Mucosa of gallbladder (tissue), 1 donor: ENCODE measurements around the gene NLRC4. TPM values are rescaled to one million over a fixed set of nuclear protein-coding genes. Genes with fewer than 3 reads are reported as not detected.
"Not testable (repeated sequence)": the region's sequence is repeated elsewhere in the genome, so short reads cannot be mapped to it uniquely, and the experiment has no call there.

Experiments
- DNase-seq: peaks from one replicate; pipeline ENCODE4 v3.0.0-alpha.2; 2020; ENCODE audit warnings: low spot score
- total RNA-seq: library from RNA; stranded (reverse); gene quantifications from one replicate; pipeline ENCODE4 v1.2.1, GENCODE V29; 2021
- donor health status: DM: no; HTN: no; CAD: no.

The NLRC4 gene
- total RNA-seq, 1 donor from 2014 or later = 1.9 TPM

DNA sequence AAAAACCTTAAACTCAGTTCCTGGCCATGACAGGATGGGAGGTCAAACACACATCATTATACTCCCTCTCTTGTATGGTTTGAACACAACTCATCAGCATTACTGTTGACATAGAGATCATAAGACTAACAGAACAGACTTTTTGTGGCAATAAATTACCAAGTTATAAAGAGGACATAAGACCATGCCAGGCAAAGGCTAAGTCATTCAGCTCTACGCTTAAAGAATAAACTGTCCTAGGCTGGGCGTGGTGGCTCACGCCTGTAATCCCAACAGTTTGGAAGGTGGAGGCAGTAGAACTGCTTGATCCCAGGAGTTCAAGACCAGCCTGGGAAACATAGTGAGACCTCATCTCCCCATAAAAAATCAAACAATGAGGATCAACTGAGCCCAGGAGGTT lies 16.4 kb downstream of the NLRC4 start:
- no peak for DNase-seq

DNA sequence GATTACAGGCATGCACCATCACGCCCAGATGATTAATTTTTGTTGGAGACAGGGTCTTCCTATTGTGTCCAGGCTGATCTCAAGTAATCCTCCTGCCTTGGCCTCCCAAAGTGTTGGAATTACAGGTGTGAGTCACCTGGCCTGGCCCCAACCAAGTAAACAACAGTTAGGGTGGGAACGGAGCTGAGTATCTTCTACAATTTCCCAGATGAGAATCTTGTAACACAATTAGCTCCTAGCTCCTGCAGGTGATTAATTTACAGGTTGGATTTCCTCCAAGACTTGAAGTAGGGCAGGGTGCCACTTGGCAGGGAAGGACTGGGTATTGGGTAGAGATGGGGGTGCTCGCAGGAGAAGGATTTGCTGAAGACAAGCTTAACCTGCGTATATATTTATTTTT lies 17.8 kb downstream of the NLRC4 start:
- peak; percentile 40 for DNase-seq

DNA sequence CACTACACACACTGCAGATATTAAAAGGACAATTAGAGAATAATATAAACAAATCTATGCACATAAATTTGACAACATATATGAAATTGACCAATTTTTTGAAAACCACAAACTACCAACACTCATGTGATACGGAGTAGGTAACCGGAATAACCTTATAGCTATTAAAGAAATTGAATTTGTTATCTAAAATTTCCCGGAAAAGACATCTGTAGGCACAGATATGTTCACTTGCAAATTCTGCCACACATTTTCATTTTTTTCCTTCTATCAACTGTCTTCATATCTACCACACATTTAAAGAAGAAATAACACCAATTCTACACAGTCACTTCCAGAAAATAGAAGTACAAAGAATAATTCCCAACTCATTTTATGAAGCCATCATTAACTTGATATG lies 22.4 kb downstream of the NLRC4 start:
- no peak for DNase-seq

DNA sequence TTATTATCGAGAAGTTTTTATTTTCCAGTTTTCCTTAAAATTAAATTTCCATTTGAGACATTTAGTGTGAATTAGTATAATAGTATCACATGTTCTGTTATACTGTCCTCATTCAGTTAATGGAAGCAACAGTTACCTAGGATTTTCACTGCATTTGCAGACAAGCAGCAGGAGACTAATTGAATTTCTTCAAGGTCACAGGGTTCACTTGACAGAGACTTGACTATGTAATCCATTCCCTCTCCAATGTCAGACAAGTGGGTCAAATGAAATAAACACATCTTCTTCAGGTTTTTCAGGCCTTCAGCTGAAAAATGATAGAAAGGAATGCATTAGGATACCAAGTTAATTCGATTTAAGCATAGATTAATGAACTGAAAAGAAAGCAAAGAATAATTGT lies 26.7 kb downstream of the NLRC4 start:
- DNase-seq = no peak

DNA sequence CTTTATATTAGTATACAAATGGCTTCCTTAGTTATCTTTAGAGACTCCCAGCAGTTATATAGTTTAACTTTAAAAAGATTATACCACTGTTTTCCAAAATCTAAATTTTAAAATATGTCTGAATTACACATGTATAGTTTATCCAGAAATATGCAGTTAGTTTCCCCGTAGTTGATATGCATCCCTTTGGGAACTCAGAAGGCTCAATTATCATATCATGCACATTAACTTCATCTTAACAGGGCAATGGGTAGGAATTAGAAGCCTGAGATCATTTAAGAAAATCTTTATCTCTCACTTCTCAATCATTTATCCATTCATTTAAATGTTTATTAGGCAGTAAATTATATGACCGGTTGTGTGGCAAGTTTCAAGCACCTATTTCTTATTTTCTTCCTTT lies 27.2 kb downstream of the NLRC4 start:
- no peak for DNase-seq

DNA sequence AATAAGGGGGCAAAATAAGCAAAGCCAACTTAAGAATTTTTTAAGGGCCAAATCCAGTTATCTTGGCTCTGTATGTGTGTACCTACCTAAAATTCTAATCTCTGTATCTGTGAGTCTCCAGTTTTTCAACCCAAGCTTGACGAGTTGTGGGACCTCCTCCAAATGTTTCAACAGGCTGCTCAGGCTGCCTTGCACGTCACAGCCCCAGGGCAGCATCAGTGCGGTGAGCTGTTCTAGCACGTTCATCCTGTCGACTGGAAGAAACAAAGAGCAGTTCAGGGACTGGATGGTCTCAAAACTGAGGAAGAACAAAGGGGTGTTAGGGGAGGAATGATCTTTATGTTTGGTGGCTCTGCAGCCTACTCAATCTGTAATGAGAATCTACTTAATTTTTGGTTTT lies 29.4 kb downstream of the NLRC4 start:
- DNase-seq = no peak

DNA sequence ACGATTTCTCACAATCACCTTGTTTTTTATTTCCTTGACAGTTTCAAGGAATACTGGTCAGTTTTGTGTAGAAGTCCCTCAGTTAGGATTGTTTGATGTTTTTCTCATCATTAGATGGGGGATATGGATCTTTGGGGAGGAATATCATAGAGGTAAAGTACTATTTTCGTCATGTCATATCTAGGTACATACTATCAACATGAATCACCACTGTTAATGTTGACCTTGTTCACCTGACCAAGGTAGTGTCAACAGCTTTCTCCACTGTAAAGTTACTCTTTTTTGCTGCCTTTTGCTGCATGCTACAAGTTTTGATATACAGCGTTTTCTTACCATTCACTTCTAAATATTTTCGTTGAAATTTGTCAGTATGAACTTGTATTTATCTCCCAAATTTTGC lies 32.7 kb downstream of the NLRC4 start:
- no peak for DNase-seq

DNA sequence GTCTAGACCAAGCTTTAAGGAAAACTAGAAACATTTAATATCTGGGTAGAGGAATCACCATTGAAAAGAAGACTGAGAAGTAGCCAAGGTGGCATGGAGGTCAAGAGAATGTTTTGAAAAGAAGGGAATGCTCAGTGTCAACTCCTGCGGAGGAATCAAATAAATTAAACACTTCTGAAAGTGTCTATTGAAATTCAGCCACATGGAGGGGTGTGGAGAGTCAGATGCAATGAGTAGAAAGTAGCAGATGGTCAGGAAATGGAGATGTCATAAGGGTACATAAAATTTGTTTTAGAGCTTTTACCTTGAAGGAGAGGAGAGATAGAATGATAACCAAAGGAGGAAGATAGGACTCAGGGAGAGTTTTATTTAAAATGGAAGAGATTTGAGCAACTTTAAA lies 35.1 kb downstream of the NLRC4 start:
- no peak for DNase-seq

DNA sequence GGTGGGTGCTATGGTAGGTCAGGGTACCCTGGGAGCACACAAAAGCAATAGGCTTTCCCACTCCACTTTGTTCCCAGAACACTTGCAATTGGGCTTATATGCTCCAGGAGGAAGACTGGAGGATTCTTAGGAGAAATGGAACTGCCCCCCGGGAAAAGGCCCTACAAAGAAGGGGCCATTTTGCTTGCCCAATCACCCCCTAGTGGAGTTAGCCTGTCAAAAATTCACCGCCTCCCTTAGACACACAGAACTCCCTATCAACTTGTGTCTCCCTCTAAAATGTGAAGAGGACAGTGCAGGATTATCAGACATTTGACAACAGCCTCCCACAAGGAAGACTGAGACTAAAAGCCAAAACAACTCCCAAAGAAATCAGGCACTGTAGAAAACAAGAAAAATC lies 36.5 kb downstream of the NLRC4 start:
- no peak for DNase-seq

DNA sequence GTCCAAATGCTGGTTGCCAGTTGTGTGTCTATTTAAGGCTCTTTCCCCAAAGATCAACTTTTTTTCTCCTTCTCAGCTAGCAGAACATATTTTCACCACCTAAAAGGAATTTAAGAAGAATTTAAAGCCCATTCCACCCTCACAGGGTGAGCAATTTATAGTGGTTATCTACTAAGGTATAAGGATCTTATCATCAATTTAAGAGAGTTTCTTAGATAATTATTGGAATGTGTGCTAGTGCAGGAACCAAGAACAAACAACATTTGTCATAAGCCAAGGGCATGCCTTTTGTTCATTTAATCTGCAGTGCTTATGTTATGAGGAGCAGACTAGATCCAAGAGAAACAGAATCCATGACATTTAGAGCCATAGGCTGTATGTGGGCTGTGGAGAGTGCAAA lies 37.2 kb downstream of the NLRC4 start:
- no peak for DNase-seq

DNA sequence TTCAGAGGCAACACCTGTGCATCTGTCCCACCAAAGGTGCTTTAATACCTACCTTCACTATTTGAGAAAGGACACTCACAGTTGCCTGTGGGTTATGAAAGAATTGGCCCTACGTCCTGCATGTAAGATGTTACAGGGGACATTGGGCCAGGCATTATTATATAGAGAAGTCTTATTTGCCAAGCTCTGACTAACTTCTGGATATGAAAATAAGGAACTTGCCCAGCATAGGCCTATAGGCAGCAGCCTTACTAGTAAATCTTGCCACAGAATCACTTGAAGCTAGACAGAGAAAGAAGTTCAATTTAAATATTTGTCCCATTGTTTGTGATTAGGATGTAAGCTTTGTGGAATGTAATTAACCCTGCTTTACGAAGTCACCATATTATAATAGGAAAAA lies 41.7 kb downstream of the NLRC4 start:
- no peak for DNase-seq

DNA sequence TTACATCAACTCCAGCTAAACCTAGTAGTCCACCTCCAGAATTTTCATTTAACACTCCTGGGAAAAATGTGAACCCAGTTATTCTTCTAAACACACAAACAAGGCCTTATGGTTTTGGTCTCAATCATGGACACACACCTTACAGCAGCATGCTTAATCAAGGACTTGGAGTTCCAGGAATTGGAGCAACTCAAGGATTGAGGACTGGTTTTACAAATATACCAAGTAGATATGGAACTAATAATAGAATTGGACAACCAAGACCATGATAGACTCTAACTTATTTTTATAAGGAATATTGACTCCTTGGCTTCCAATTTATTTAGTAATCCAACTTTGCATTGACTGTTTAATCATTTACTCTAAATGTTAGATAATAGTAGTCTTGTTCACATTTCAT lies 44.2 kb downstream of the NLRC4 start:
- no peak for DNase-seq

DNA sequence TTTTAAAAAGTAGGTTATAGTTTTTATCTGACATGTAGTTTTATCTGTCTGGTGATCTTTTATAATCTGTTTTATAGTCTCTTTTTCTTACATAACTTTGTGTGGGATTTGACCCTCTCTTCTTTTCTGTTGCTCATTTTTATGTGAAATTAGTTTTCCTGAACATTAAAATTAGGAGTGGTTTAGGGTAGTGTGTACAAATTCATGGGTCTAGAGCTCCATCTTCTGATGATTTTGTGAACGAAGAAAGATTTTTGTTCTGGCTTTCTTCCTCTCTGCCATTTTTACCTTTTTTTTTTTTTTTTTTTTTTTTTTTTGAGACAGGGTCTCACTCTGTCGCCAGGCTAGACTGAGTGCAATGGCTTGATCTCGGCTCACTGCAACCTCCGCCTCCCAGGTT lies 52.4 kb downstream of the NLRC4 start:
- no peak for DNase-seq

DNA sequence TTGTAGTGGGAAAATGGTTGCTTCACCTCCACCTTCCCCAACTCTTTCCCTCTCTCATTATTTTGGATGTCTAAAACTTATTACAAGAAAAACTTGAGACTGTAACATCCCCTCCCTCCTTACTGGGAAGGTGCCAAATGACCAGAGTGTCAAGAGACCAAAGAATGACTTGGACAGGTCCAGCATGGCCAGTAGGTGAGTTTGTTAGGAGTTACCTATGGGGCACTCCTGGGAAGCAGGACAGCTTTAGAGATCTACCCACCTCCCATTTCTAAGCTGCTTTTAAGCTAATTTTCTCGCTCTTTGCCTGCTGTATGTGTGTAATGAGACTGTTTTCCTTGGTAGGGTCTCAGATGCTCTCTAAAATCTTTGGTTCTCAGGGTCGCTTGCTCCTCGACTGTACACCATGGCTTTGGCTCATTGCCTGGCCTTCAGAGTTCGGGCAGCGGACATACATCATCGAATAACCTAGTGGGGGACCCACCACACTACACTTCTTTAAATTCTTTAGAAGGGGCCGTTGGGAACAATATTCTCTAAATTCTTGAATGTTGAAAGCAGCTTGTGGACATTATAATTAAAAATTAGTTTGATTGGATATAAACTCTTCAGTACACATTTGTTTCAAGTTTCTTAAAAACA lies 53.8 kb downstream of the NLRC4 start:
- no peak for DNase-seq

DNA sequence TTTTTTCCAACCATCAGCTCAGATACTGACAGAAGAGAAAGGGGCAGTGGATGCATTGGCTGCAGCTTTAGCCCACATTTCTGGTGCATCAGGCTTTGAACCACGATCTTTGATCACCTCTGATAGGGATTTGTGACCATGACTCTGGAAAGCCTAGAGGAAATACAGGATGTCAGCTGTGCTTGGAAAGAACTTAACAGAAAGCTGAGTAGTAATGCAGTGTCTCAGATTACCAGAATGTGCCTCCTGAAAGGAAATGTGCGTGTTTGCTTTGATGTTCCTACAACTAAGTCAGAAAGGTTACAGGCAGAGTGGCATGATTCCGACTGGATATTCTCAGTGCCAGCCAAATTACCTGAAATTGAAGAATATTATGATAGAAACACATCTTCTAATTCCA lies 61.3 kb downstream of the NLRC4 start:
- DNase-seq = not testable (repeated sequence)

DNA sequence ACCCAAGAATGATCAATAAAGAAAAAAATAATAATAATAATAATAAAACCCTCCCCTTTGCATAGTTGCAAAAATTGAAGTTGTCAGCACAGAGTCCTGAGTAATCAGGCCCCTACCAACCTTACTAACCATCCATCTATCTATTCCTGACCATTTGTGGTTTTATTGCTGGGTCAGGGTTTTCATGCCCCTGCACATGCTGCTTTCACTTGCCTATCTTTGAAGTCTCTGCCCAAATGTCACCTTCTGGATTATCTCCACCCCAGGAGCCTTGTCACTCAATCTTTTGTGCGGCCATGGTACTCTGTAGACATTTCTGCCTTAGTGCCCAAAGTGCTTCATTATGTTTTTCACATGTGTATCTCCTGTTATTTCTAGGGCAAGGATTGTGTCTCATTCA lies 63.9 kb downstream of the NLRC4 start:
- no peak for DNase-seq

DNA sequence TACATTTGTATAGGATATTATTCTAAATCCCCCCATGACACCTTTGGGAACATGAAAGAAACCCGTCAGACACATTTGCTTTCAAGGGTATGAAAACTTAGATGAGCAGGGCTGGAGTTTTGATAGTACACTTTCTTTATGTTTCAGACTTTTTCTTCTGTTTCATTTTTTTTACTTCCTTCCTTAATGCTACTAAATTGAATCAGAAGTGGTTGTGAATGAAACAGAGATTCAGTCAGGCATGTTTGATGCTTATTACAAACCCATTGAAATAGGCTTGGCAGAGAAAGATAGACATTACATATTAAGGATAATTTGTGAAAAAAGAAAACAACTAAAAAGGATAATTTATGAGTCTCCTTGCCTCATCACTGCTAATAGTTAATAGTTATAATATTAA lies 72.3 kb downstream of the NLRC4 start:
- no peak for DNase-seq

DNA sequence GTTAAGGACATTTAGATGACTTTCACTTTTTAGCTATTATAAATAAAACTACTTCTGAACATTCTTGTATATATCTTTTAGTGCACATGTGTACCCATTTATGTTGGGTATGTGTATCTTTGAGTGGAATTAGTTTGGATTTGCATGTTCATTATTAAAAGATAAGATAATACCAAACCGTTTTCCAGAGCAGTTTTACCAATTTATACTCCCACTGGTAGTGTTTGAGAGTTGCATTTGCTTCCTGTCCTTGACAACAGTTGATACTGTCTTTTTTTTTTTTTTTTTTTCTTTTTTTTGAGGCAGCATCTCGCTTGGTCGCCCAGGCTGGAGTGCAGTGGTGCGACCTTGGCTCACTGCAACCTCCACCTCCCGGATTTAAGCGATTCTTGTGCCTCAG lies 75.7 kb downstream of the NLRC4 start:
- no peak for DNase-seq

DNA sequence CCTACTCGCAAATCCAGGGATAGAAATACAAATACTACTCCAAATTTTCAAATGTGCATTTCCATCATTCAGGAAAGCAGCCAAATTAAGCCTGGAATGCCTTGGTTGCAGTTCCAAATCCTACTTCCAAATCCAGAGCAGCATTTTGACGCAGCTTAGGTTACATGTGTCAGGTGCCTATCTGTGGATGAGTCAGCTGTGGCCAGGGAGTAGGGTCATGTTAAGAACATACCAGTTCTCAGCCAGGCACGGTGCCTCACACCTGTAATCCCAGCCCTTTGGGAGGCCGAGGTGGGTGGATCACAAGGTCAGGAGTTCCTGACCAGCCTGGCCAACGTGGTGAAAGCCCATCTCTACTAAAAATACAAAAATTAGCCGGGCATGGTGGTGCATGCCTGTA lies 82.0 kb downstream of the NLRC4 start:
- no peak for DNase-seq

Other genes with a start within 250 kb of the NLRC4 start
- gene DPY30, start 225.1 kb downstream of the NLRC4 start, total RNA-seq = 65.1 TPM
- gene SPAST, start 201.3 kb downstream of the NLRC4 start, total RNA-seq = 18.1 TPM
- gene SLC30A6, start 99.0 kb downstream of the NLRC4 start, total RNA-seq = 21.7 TPM
- 61.5 TPM for gene YIPF4, start 13.0 kb upstream of the NLRC4 start, total RNA-seq
- 85.8 TPM for gene BIRC6, start 92.1 kb upstream of the NLRC4 start, total RNA-seq